ENCODE measurements around the gene CUX1. TPM values are rescaled to one million over a fixed set of nuclear protein-coding genes. Genes with fewer than 3 reads are reported as not detected.

Gene CUX1
- total RNA-seq, 1 experiment from 2014 or later = 64.3 TPM

DNA sequence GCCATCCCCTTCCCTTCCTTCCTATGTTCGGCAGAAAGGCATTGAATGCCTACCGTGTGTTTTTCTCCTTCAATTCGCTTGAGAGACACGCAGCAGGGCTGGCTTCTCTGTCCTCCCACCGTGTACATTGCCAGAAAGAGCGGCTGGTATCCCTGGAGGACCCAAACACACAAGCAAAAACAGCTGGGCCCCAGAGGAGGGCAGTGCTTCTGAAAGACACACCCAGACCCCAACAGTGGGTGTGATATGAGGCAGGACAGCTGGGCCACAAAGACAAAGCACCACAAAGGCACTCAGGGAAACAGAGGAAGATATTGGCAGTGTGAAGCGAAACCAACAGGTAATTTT, 336.1 kb downstream of the CUX1 start:
- peaks cover 12% of the 10 kb centered on the region for H3K36me3 Mint-ChIP-seq
- CTCF ChIA-PET = interaction anchor here (0.8 kb wide), 1 partner anchor 95 kb away, joined by 3 read pairs; no protein-coding TSS in a partner anchor
- ATAC-seq = no peak

DNA sequence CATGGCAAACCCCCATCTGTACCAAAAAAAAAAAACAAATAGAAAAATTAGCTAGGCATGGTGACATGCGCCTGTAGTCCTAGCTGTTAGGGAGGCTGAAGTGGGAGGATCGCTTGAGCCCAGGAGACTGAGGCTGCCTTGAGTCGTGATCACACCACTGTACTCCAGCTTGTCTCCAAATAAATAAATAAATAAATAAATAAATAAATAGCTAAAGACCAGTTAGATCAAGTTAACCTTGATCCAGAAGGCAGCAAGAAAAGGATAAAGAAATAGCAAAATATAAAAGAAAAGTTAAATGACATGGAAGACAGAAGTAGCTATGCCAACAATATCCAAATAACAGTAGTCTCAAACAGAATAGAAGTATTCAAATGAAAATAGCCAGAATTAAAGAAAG, 337.0 kb downstream of the CUX1 start:
- no peak for DNase-seq (ENCODE audit: low spot score)
- CTCF ChIA-PET = no interaction called here
- Mint-ChIP-seq H3K4me3 (no peak overlapping the region), H3K36me3 (peaks cover 13% of the 10 kb centered on the region), H3K9me3 (no peaks in the 10 kb centered on the region), H3K27me3 (ENCODE audit: low read depth) (no peaks in the 10 kb centered on the region), H3K27ac (no peak overlapping the region), H3K4me1 (peaks cover 35% of the 10 kb centered on the region)
- TF ChIP-seq RELA (CRISPR knock-in tag; IDR thresholded peaks at IDR 0.05; ENCODE audit: borderline replicate concordance) = no peak
- TF ChIP-seq ESRRA (CRISPR knock-in tag; IDR thresholded peaks at IDR 0.05; ENCODE audit: borderline replicate concordance) = no peak
- TF ChIP-seq TEAD4 (CRISPR knock-in tag; IDR thresholded peaks at IDR 0.05) = no peak
- TF ChIP-seq, protein P1, sequence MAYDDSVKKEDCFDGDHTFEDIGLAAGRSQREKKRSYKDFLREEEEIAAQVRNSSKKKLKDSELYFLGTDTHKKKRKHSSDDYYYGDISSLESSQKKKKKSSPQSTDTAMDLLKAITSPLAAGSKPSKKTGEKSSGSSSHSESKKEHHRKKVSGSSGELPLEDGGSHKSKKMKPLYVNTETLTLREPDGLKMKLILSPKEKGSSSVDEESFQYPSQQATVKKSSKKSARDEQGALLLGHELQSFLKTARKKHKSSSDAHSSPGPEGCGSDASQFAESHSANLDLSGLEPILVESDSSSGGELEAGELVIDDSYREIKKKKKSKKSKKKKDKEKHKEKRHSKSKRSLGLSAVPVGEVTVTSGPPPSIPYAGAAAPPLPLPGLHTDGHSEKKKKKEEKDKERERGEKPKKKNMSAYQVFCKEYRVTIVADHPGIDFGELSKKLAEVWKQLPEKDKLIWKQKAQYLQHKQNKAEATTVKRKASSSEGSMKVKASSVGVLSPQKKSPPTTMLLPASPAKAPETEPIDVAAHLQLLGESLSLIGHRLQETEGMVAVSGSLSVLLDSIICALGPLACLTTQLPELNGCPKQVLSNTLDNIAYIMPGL (CRISPR knock-in tag; IDR thresholded peaks at IDR 0.05) = no peak
- TF ChIP-seq JUN (CRISPR knock-in tag; IDR thresholded peaks at IDR 0.05) = no peak
- TF ChIP-seq, protein P2, sequence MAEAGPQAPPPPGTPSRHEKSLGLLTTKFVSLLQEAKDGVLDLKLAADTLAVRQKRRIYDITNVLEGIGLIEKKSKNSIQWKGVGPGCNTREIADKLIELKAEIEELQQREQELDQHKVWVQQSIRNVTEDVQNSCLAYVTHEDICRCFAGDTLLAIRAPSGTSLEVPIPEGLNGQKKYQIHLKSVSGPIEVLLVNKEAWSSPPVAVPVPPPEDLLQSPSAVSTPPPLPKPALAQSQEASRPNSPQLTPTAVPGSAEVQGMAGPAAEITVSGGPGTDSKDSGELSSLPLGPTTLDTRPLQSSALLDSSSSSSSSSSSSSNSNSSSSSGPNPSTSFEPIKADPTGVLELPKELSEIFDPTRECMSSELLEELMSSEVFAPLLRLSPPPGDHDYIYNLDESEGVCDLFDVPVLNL (CRISPR knock-in tag; IDR thresholded peaks at IDR 0.05; ENCODE audit: borderline replicate concordance, low read depth) = no peak
- TF ChIP-seq, protein P3, sequence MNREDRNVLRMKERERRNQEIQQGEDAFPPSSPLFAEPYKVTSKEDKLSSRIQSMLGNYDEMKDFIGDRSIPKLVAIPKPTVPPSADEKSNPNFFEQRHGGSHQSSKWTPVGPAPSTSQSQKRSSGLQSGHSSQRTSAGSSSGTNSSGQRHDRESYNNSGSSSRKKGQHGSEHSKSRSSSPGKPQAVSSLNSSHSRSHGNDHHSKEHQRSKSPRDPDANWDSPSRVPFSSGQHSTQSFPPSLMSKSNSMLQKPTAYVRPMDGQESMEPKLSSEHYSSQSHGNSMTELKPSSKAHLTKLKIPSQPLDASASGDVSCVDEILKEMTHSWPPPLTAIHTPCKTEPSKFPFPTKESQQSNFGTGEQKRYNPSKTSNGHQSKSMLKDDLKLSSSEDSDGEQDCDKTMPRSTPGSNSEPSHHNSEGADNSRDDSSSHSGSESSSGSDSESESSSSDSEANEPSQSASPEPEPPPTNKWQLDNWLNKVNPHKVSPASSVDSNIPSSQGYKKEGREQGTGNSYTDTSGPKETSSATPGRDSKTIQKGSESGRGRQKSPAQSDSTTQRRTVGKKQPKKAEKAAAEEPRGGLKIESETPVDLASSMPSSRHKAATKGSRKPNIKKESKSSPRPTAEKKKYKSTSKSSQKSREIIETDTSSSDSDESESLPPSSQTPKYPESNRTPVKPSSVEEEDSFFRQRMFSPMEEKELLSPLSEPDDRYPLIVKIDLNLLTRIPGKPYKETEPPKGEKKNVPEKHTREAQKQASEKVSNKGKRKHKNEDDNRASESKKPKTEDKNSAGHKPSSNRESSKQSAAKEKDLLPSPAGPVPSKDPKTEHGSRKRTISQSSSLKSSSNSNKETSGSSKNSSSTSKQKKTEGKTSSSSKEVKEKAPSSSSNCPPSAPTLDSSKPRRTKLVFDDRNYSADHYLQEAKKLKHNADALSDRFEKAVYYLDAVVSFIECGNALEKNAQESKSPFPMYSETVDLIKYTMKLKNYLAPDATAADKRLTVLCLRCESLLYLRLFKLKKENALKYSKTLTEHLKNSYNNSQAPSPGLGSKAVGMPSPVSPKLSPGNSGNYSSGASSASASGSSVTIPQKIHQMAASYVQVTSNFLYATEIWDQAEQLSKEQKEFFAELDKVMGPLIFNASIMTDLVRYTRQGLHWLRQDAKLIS (CRISPR knock-in tag; IDR thresholded peaks at IDR 0.05; ENCODE audit: borderline replicate concordance) = no peak
- no peak for TF ChIP-seq ZBTB21 (CRISPR knock-in tag; IDR thresholded peaks at IDR 0.05; ENCODE audit: borderline replicate concordance)
- no peak for TF ChIP-seq ZNF317 (CRISPR knock-in tag; IDR thresholded peaks at IDR 0.05; ENCODE audit: borderline replicate concordance, low read depth)
- POLR2A ChIA-PET = interaction anchor here (0.6 to 1.7 kb wide), 2 partner anchors 10 to 960 kb away, joined by 3 to 4 read pairs; no protein-coding TSS in a partner anchor
- no peak for ATAC-seq

More for the DNA sequence above, 336.1 kb downstream of the CUX1 start:
- Mint-ChIP-seq H3K27me3 (ENCODE audit: low read depth) (no peaks in the 10 kb centered on the region), H3K4me1 (peaks cover 35% of the 10 kb centered on the region), H3K27ac (peak overlapping the region; percentile 98), H3K9me3 (no peaks in the 10 kb centered on the region), H3K4me3 (no peak overlapping the region)
- TF ChIP-seq, protein P4, sequence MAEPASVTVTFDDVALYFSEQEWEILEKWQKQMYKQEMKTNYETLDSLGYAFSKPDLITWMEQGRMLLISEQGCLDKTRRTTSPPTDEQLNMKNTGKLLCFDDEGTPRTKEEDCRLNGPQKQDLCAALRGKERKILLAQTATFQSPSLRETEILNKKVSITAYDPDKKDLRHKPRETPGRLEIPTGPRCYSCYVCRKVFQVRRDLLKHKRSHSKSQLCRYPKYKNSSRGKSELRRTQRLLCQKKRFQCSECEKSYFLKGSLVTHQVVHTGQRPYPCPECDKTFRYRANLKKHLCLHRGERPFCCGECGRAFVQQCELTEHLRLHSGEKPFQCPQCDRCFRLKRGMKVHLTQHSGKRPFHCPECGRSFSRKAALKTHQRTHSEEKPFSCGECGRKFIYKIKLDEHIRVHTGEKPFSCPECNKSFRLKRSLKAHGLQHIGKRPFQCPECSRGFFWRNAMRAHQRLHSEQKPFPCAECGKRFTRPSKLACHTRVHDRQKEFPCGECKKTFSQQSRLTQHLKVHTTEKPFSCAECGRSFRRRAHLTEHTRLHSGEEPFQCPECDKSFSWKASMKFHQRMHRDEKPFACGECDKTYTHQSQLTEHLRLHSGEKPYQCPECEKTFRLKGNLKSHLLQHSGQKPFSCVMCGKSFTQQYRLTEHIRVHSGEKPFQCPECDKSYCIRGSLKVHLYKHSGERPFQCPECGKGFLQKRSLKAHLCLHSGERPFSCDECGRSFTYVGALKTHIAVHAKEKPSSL (CRISPR knock-in tag; conservative IDR thresholded peaks at IDR 0.05) = no peak
- TF ChIP-seq TP53 (CRISPR knock-in tag; IDR thresholded peaks at IDR 0.05) = 0 out of 2 replicates have a peak, but pooled peaks have one; percentile 37
- POLR2A ChIA-PET = interaction anchor here (0.6 to 1.7 kb wide), 5 partner anchors 9 to 431 kb away, joined by 3 to 10 read pairs (median 4); no protein-coding TSS in a partner anchor
- no peak for DNase-seq (ENCODE audit: low spot score)

DNA sequence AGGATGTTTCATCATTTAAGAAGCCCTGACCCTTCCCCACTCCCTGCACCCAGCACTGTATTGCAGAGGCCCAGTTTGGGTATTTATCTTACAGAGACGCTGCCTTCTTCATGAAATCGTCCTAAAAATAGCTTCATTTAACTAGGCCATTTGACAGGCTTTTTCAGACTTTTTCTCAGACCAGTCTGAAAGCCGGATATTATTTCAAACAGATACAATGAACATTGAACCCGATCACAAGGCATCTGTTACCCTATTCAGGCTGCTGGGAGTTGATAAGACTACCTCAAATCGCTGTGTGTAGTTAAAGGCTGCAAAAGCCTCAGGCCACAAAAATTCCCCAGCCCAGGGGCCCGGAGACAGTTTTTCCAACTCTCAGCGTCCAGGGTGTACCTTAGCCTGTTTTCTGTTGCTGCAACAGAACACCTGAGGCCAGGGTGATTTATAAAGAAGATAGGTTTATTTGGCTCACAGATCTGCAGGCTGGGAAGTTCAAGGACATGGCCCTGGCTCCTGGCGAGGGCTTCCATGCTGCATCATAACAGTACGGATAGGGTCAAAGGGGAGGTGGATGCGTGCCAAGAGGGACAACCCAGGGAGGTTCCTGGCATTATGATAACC, 338.5 kb downstream of the CUX1 start:
- ChIA-PET POLR2A (no interaction called here), CTCF (no interaction called here)
- Mint-ChIP-seq H3K27ac (no peak overlapping the region; the same call in 1 of the 2 replicates), H3K36me3 (peaks cover 13% of the 10 kb centered on the region), H3K27me3 (ENCODE audit: low read depth) (no peaks in the 10 kb centered on the region), H3K4me1 (peaks cover 30% of the 10 kb centered on the region), H3K9me3 (no peaks in the 10 kb centered on the region), H3K4me3 (no peak overlapping the region)
- ATAC-seq (no peak), DNase-seq (ENCODE audit: low spot score) (no peak)
- TF ChIP-seq SMAD3 (CRISPR knock-in tag; IDR thresholded peaks at IDR 0.05; ENCODE audit: borderline replicate concordance) (no peak), GRHL2 (CRISPR knock-in tag; IDR thresholded peaks at IDR 0.05; ENCODE audit: insufficient replicate concordance, severe bottlenecking) (no peak), TP53 (CRISPR knock-in tag; IDR thresholded peaks at IDR 0.05) (no peak), ZNF317 (CRISPR knock-in tag; IDR thresholded peaks at IDR 0.05; ENCODE audit: borderline replicate concordance, low read depth) (no peak)
- TF ChIP-seq, protein P5, sequence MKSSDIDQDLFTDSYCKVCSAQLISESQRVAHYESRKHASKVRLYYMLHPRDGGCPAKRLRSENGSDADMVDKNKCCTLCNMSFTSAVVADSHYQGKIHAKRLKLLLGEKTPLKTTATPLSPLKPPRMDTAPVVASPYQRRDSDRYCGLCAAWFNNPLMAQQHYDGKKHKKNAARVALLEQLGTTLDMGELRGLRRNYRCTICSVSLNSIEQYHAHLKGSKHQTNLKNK (CRISPR knock-in tag; IDR thresholded peaks at IDR 0.05) = no peak
- TF ChIP-seq, protein P6, sequence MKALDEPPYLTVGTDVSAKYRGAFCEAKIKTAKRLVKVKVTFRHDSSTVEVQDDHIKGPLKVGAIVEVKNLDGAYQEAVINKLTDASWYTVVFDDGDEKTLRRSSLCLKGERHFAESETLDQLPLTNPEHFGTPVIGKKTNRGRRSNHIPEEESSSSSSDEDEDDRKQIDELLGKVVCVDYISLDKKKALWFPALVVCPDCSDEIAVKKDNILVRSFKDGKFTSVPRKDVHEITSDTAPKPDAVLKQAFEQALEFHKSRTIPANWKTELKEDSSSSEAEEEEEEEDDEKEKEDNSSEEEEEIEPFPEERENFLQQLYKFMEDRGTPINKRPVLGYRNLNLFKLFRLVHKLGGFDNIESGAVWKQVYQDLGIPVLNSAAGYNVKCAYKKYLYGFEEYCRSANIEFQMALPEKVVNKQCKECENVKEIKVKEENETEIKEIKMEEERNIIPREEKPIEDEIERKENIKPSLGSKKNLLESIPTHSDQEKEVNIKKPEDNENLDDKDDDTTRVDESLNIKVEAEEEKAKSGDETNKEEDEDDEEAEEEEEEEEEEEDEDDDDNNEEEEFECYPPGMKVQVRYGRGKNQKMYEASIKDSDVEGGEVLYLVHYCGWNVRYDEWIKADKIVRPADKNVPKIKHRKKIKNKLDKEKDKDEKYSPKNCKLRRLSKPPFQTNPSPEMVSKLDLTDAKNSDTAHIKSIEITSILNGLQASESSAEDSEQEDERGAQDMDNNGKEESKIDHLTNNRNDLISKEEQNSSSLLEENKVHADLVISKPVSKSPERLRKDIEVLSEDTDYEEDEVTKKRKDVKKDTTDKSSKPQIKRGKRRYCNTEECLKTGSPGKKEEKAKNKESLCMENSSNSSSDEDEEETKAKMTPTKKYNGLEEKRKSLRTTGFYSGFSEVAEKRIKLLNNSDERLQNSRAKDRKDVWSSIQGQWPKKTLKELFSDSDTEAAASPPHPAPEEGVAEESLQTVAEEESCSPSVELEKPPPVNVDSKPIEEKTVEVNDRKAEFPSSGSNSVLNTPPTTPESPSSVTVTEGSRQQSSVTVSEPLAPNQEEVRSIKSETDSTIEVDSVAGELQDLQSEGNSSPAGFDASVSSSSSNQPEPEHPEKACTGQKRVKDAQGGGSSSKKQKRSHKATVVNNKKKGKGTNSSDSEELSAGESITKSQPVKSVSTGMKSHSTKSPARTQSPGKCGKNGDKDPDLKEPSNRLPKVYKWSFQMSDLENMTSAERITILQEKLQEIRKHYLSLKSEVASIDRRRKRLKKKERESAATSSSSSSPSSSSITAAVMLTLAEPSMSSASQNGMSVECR (CRISPR knock-in tag; IDR thresholded peaks at IDR 0.05; ENCODE audit: borderline replicate concordance) = no peak
